H9 (cell line): ENCODE measurements around the gene DYNC2LI1. TPM values are rescaled to one million over a fixed set of nuclear protein-coding genes. Genes with fewer than 3 reads are reported as not detected.

Source experiments
- DNase-seq: peaks from one replicate; pipeline ENCODE4 v3.0.0-alpha.2; 2017
- H2AFZ ChIP-seq: one replicate; pipeline ENCODE4 v1.6.1; 2013; ENCODE audit warnings: mild to moderate bottlenecking, low read length, control low read depth, moderate library complexity
- H2AK5ac ChIP-seq: 2 replicates; pipeline ENCODE4 v1.6.1; 2013; ENCODE audit warnings: low read length, control low read depth, mixed read lengths; ENCODE audit not compliant: insufficient read length
- H2BK120ac ChIP-seq: one replicate; pipeline ENCODE4 v1.6.1; 2013; ENCODE audit warnings: low read depth, mild to moderate bottlenecking, low read length, control low read depth, inconsistent platforms; ENCODE audit not compliant: poor library complexity, severe bottlenecking
- H2BK12ac ChIP-seq: 2 replicates; pipeline ENCODE4 v1.6.1; 2013; ENCODE audit warnings: low read length, control low read depth, mixed read lengths, low read depth; ENCODE audit not compliant: insufficient read length
- H2BK15ac ChIP-seq: 2 replicates; pipeline ENCODE4 v1.6.1; 2013; ENCODE audit warnings: low read depth, low read length, control low read depth
- H2BK20ac ChIP-seq: one replicate; pipeline ENCODE4 v1.6.1; 2013; ENCODE audit warnings: low read depth, mild to moderate bottlenecking, low read length, control low read depth, inconsistent platforms; ENCODE audit not compliant: poor library complexity, severe bottlenecking
- H2BK5ac ChIP-seq: 2 replicates; pipeline ENCODE4 v1.6.1; 2013; ENCODE audit warnings: low read length, control low read depth, mixed read lengths; ENCODE audit not compliant: insufficient read length
- H3K14ac ChIP-seq: 2 replicates; pipeline ENCODE4 v1.6.1; 2013; ENCODE audit warnings: low read length, control low read depth; ENCODE audit not compliant: insufficient read depth
- H3K18ac ChIP-seq: 2 replicates; pipeline ENCODE4 v1.6.1; 2013; ENCODE audit warnings: low read depth, mild to moderate bottlenecking, mixed read lengths, low read length, control low read depth; ENCODE audit not compliant: insufficient read length
- H3K23ac ChIP-seq: 2 replicates; pipeline ENCODE4 v1.6.1; 2013; ENCODE audit warnings: low read length, control low read depth, mixed read lengths, low read depth; ENCODE audit not compliant: insufficient read length
- H3K23me2 ChIP-seq: 2 replicates; pipeline ENCODE4 v1.6.1; 2013; ENCODE audit warnings: low read depth, mild to moderate bottlenecking, mixed read lengths, low read length, control low read depth; ENCODE audit not compliant: insufficient read length, poor library complexity, severe bottlenecking
- H3K27ac ChIP-seq: 2 replicates; pipeline ENCODE4 v1.5.1; 2013; ENCODE audit warnings: low read length, control low read depth, mixed read lengths, low read depth; ENCODE audit not compliant: insufficient read length
- H3K27me3 ChIP-seq: 2 replicates; pipeline ENCODE4 v1.6.1; 2013; ENCODE audit warnings: low read length, control low read depth, inconsistent platforms; ENCODE audit not compliant: insufficient read depth
- H3K4ac ChIP-seq: 2 replicates; pipeline ENCODE4 v1.6.1; 2013; ENCODE audit warnings: low read depth, mild to moderate bottlenecking, control low read depth, inconsistent platforms, low read length, moderate library complexity
- H3K4me1 ChIP-seq: 2 replicates; pipeline ENCODE4 v1.6.1; 2013; ENCODE audit warnings: low read length, control low read depth, inconsistent platforms; ENCODE audit not compliant: insufficient read depth
- H3K4me2 ChIP-seq: 2 replicates; pipeline ENCODE4 v1.6.1; 2013; ENCODE audit warnings: low read length, control low read depth, mixed read lengths; ENCODE audit not compliant: insufficient read length, insufficient read depth
- H3K56ac ChIP-seq: 2 replicates; pipeline ENCODE4 v1.6.1; 2013; ENCODE audit warnings: low read depth, mild to moderate bottlenecking, mixed read lengths, low read length, control low read depth; ENCODE audit not compliant: insufficient read length
- H3K79me1 ChIP-seq: 2 replicates; pipeline ENCODE4 v1.6.1; 2013; ENCODE audit warnings: low read depth, mild to moderate bottlenecking, moderate library complexity, low read length, control low read depth, inconsistent platforms; ENCODE audit not compliant: insufficient read depth, poor library complexity, severe bottlenecking
- H3K79me2 ChIP-seq: 2 replicates; pipeline ENCODE4 v1.6.1; 2013; ENCODE audit warnings: low read length, control low read depth, inconsistent platforms; ENCODE audit not compliant: insufficient read depth
- H3K9ac ChIP-seq: 2 replicates; pipeline ENCODE4 v1.6.1; 2013; ENCODE audit warnings: low read length, control low read depth, mixed read lengths; ENCODE audit not compliant: insufficient read length; ENCODE audit errors: extremely low read depth
- H3K9me3 ChIP-seq: one replicate; pipeline ENCODE4 v1.6.1; 2013; ENCODE audit warnings: low read depth, low read length, inconsistent platforms; ENCODE audit not compliant: control insufficient read depth
- H3T11ph ChIP-seq: one replicate; pipeline ENCODE4 v1.6.1; 2013; ENCODE audit warnings: mild to moderate bottlenecking, low read length, control low read depth, inconsistent platforms
- H4K20me1 ChIP-seq: one replicate; pipeline ENCODE4 v1.6.1; 2013; ENCODE audit not compliant: control insufficient read depth, insufficient read length, insufficient read depth
- H4K5ac ChIP-seq: 2 replicates; pipeline ENCODE4 v1.6.1; 2013; ENCODE audit warnings: low read depth, mild to moderate bottlenecking, mixed read lengths, low read length, control low read depth; ENCODE audit not compliant: insufficient read length
- H4K8ac ChIP-seq: replicated peaks from 2 replicates; pipeline ENCODE4 v1.6.1; 2013; ENCODE audit warnings: low read length, control low read depth, mixed read lengths, low read depth; ENCODE audit not compliant: insufficient read length
- H4K91ac ChIP-seq: 2 replicates; pipeline ENCODE4 v1.6.1; 2013; ENCODE audit warnings: low read depth, mild to moderate bottlenecking, moderate library complexity, mixed read lengths, low read length, control low read depth; ENCODE audit not compliant: insufficient read length
- H3K27ac Mint-ChIP-seq, 3 experiments: 2 replicates in 2 of 3; 3 replicates in 1 of 3; pipeline ENCODE4 v1.8.0; 2020 to 2021; ENCODE audit warnings: mixed read lengths in 3 of 3, mild to moderate bottlenecking in 1 of 3, moderate library complexity in 1 of 3
- H3K27me3 Mint-ChIP-seq: 2 replicates; pipeline ENCODE4 v1.8.0; 2021; ENCODE audit warnings: low read depth, mild to moderate bottlenecking, moderate library complexity, mixed read lengths
- H3K36me3 Mint-ChIP-seq, 3 experiments: 2 replicates in 2 of 3; 3 replicates in 1 of 3; pipeline ENCODE4 v1.8.0; 2020 to 2021; ENCODE audit warnings: low read depth in 3 of 3, mixed read lengths in 3 of 3; ENCODE audit not compliant: insufficient read depth in 1 of 3
- H3K4me1 Mint-ChIP-seq, 2 experiments: 2 replicates each; pipeline ENCODE4 v1.8.0; 2020; ENCODE audit warnings: mixed read lengths in 2 of 2
- H3K4me3 Mint-ChIP-seq, 2 experiments: 2 replicates in 1 of 2; 3 replicates in 1 of 2; pipeline ENCODE4 v1.8.0; 2020 to 2021; ENCODE audit warnings: mild to moderate bottlenecking in 2 of 2, mixed read lengths in 2 of 2, moderate library complexity in 1 of 2
- H3K9me3 Mint-ChIP-seq, 2 experiments: 2 replicates in 1 of 2; 3 replicates in 1 of 2; pipeline ENCODE4 v1.8.0; 2020; ENCODE audit warnings: mild to moderate bottlenecking in 2 of 2, mixed read lengths in 2 of 2, moderate library complexity in 1 of 2
- CTCF ChIP-seq: fragments of 200-600 bp; sonication (generic); conservative IDR thresholded peaks from 3 replicates; pipeline ENCODE4 v1.8.0; 2021; ENCODE audit warnings: antibody characterized with exemption, mild to moderate bottlenecking
- WGBS: extraction: QIAGEN DNeasy Blood & Tissue Kit; methylation state at CpG from one replicate; pipeline ENCODE4 v1.1.7; 2013; ENCODE audit warnings: missing lambda C conversion rate, low lambda C conversion rate, mixed read lengths; ENCODE audit not compliant: insufficient read length; ENCODE audit errors: extremely low coverage; 5-methylcytosine and 5-hydroxymethylcytosine counted together
- total RNA-seq: library from RNA; stranded (reverse); gene quantifications from 2 replicates; pipeline ENCODE4 v1.2.1, GENCODE V29; 2021

Gene DYNC2LI1
- total RNA-seq, 1 experiment from 2014 or later, result 8.5 TPM

- DNase-seq, result no peak
- H2BK15ac ChIP-seq, result no peak overlapping the region
- no peaks in the 10 kb centered on the region for H3K23me2 ChIP-seq
- H4K20me1 ChIP-seq, result no peaks in the 10 kb centered on the region
- H4K5ac ChIP-seq, result no peak overlapping the region
- H3K27ac Mint-ChIP-seq, result no peak overlapping the region
- no peak overlapping the region for H3K4ac ChIP-seq
- H3K4me3 Mint-ChIP-seq, result no peak overlapping the region
- no peaks in the 10 kb centered on the region for H3K4me1 ChIP-seq
- no peak overlapping the region for H2BK5ac ChIP-seq
- H4K8ac ChIP-seq, result no peak overlapping the region
- H3K56ac ChIP-seq, result no peak overlapping the region
- H3K79me2 ChIP-seq, result no peaks in the 10 kb centered on the region
- no CpG with 5 or more reads among the region's 5 CpGs for WGBS
- no peak overlapping the region for H3K18ac ChIP-seq
- H2AK5ac ChIP-seq, result no peak overlapping the region
- H2AFZ ChIP-seq, result no peak overlapping the region
- H3K9me3 Mint-ChIP-seq, result no peaks in the 10 kb centered on the region
- H3K79me1 ChIP-seq, result no peaks in the 10 kb centered on the region
- H3K23ac ChIP-seq, result no peak overlapping the region
- H3K14ac ChIP-seq, result no peak overlapping the region
- no peak overlapping the region for H4K91ac ChIP-seq
- H3K4me2 ChIP-seq, result no peak overlapping the region
- H3K27me3 ChIP-seq, result no peaks in the 10 kb centered on the region
- no peak for TF ChIP-seq CTCF
- no peaks in the 10 kb centered on the region for H3K4me1 Mint-ChIP-seq
- no peak overlapping the region for H2BK20ac ChIP-seq
- no peak overlapping the region for H2BK120ac ChIP-seq
- peaks cover 7% of the 10 kb centered on the region; the same call in 1 of the 2 replicates for H3K27me3 Mint-ChIP-seq
- no peaks in the 10 kb centered on the region for H3K9me3 ChIP-seq
- no peaks in the 10 kb centered on the region for H3K36me3 Mint-ChIP-seq
- H3K9ac ChIP-seq, result no peak overlapping the region
- H3K27ac ChIP-seq, result no peak overlapping the region
- H2BK12ac ChIP-seq, result no peak overlapping the region
- no peak overlapping the region for H3T11ph ChIP-seq
Observed at GRCh38 chr2:43846140-43846793, 72.4 kb downstream of the DYNC2LI1 start.
